GM04503 (cell line): ENCODE results near the gene ZFP64.

Source experiments
- DNase-seq: peaks from one replicate; pipeline ENCODE4 v3.0.0-alpha.2; 2012; ENCODE audit warnings: low read depth

Gene ZFP64

DNA sequence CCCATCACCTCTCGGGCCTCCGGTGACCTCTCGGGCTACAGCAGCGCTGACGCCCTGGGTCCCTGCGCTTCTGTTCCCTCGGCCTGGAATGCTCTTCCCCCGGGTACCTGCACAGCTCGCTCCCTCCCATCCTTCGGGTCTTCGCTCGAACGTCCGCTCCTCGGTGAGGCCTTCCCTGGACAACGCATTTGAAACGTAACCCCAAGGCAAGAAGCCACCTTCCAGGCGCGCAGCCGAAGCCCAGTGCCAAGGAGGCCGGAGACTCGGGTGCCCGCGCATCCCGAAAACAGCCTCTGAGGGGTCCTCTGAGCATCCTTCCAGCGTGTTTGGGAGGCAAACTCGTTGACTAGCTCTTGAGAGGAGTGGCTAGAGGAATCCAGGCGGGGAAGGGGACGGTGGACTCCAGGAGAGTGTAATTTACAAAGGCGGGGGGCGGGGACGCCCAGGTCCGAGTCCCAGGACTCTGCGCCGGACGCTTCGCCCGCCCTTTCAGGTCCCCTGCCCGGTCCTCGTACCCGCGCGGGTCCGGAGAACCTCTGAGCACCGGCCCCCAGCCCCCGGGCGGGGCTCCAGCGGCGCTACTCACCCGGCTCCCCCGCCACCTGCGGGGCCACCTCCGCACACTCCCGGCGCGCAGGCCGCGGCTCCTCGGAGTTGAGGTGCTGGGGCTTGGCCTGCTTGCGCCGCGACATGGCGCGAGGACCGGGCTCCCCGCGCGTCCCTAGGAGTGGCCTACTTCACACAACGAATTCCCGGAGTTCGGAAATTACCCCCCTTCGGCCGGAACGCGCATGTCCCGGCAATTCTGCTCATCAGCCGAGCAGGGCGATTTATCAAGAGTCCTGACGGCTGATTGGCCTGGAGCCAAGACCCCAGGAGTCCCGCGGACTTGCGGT, 86.8 kb downstream of the ZFP64 start:
- DNase-seq, result no peak

DNA sequence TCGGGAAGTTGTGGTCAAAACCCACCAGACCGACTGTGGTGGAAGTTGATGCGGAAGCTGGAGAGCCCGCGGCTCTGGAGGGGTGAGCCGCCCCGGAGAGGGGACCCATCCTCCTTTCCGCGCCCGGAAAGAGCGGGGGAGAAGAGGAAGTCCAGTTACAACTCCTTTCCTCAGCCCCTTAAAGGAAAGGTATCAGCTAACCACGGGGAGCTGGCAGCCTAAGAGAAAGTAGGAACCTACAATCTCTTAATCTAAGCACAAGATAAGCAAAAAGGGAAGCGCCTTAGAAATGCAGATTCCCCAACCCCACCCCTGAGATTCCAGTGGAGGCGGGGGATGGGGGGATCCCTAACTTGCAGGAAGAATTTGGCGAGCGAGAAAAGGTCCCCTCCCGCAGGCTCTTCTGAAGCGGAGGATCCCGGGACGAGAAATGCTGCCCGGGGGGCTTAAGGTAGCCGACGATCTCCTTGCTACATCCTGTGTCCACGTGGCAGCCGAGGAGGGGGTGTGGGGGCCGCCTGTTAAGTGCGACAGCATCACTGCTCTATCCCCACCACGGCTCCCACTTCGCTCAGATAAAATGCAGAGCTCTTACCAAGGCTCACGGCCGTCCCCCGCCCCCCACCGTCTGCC, 87.5 kb downstream of the ZFP64 start:
- no peak for DNase-seq

DNA sequence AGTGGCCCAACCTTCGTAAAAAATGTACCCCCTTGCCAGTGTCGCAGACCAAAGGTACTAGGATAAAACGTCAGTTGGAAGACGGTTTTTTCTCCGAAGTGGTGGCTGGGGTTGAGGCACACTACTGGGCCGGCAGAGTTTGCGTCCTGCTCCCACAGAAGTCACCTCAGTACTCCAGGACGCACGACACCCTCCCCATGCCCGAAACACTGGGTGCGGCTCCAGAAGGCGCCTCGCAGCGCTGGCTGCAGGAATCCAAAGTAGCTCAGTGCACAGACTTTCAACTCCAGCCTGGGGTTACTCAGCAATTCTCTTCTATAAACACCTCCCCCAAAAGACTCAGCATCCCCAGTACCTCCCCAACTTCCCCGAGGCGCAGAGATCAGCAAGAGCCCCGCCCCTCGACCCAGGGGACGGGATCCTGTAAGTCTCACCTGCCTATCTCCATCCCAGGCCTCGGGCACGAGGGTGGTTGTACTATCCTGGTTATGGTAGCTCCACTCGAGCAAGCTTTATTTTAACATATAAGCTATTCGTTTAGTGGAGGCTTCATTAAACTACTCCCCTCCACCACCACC, 88.2 kb downstream of the ZFP64 start:
- no peak for DNase-seq

DNA sequence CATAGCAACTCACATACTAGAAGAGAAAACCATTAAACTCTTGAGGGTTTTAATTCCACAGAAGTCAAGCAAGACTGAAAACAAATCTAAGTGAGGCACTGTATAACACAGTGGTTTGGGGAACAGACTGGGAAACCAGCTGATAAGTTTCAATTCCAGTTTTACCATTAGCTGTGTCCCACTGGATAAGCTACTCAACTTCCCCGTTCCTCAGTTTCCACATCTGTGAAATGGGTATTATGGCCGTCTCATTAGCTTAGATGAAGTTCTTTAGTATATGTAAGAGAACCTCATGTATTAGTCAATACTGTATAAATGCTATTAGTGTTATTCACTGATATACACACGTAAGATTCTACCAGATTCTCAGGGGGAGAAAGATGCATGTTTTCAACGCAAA, 89.0 kb downstream of the ZFP64 start:
- no peak for DNase-seq

DNA sequence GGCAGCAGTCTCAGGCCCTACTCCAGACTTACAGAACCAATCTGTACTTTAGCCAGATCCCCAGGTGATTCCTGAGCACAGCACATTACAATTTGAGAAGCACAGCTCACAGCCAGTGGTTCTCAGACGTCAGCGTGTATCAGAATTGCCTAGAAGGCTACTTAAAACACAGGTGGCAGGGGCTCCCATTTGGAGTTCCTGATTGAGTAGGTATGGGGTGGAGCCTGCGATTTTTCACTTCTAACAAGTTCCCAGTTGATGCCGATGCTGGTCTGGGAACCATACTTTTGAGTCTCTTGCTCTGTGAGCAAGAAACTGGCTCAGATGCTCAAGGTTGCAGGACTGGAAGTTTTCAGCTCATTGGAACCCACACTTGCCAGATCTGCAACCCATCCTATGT, 89.5 kb downstream of the ZFP64 start:
- no peak for DNase-seq
